ENCODE results near the gene SUGCT. TPM values are rescaled to one million over a fixed set of nuclear protein-coding genes. Genes with fewer than 3 reads are reported as not detected.

Gene SUGCT
- total and polyA plus RNA-seq, 2 of the 13 experiments (the other 11 are each of a cell fraction or from before 2014, with no cell fraction given), result 10.1 to 22.2 TPM

DNA sequence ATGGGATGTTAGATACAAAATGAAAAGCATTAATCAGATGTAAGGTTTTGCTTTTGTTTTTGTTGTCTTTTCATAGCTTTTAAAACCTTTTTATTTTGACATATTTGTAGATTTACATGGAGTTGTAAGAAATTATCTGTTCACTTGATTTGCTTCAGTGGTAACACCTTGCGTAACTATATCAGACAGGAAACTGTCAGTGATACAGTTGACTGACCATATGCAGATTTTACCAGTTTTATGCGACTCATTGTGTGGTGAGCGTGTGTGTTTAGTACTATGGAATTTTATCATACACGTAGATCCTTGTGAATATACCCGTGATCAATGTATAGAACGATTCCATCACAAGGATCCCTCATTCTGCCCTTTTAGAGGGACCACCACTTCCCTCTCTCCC is 701.4 kb downstream of the SUGCT start (continued):
- TF ChIP-seq CREBL2 (CRISPR knock-in tag; IDR thresholded peaks at IDR 0.05; ENCODE audit: borderline replicate concordance), result no peak
- TF ChIP-seq ZSCAN22 (CRISPR knock-in tag; IDR thresholded peaks at IDR 0.05), result no peak

- Histone ChIP-seq H3K36me3 (replicated peaks in 1 of 2; ENCODE audit: control insufficient read depth in 1 of 2, insufficient read depth in 2 of 2, low read length in 2 of 2) (no peaks in the 10 kb centered on the region), H3K27ac (ENCODE audit: extremely low read length, insufficient read depth, low read length) (no peak overlapping the region), H3K27me3 (ENCODE audit: control insufficient read depth in 1 of 2, insufficient read depth in 2 of 2, low read length in 2 of 2) (no peaks in the 10 kb centered on the region), H3K79me2 (ENCODE audit: insufficient read depth, low read length) (no peaks in the 10 kb centered on the region), H3K4me3 (replicated peaks in 1 of 3; ENCODE audit: insufficient read depth in 1 of 3, low read depth in 2 of 3, low read length in 3 of 3) (no peak overlapping the region), H3K4me1 (ENCODE audit: insufficient read depth, low read length) (no peaks in the 10 kb centered on the region), H3K9me3 (ENCODE audit: low read length) (peaks cover 5% of the 10 kb centered on the region), H3K4me2 (ENCODE audit: low read depth, low read length) (no peak overlapping the region), H3K9ac (ENCODE audit: insufficient read depth, low read depth, low read length) (no peak overlapping the region), H2AFZ (ENCODE audit: low read length) (no peak overlapping the region), H4K20me1 (ENCODE audit: insufficient read depth, low read length) (no peaks in the 10 kb centered on the region)
- 93% methylated on average over 3 of the region's 3 CpGs for whole genome bisulfite sequencing (ENCODE audit: low lambda C conversion rate)
- intact Hi-C loops (cut with micrococcal nuclease; ENCODE audit: unreplicated experiment), result no loop called here
- no TSS peak for BruUV-seq (replicated peaks)
- ChIA-PET CTCF (ENCODE audit: low intra/inter-chr PET ratio, low total read pairs) (no interaction called here), POLR2A (no interaction called here)
- no peak for DNase-seq (ENCODE audit: low spot score)
- in situ Hi-C loops (cut with HindIII; ENCODE audit: extremely low pct_ligation_motif_present, low pct_unique_long_range_greater_than_20kb), result no loop called here
- FAIRE-seq, result no peak
- TF ChIP-seq ZFP36L1 (CRISPR knock-in tag; IDR thresholded peaks at IDR 0.05) (no peak), ZMYM2 (CRISPR knock-in tag; IDR thresholded peaks at IDR 0.05) (no peak), DNMT3B (CRISPR knock-in tag; conservative IDR thresholded peaks at IDR 0.05) (no peak), TSC22D2 (CRISPR knock-in tag; IDR thresholded peaks at IDR 0.05; ENCODE audit: borderline replicate concordance) (no peak), TAF1 (CRISPR knock-in tag; IDR thresholded peaks at IDR 0.05) (no peak), UBTF (CRISPR knock-in tag; IDR thresholded peaks at IDR 0.05) (no peak), ZNF75D (CRISPR knock-in tag; IDR thresholded peaks at IDR 0.05; ENCODE audit: borderline replicate concordance) (no peak)
- TF ChIP-seq, protein P1, sequence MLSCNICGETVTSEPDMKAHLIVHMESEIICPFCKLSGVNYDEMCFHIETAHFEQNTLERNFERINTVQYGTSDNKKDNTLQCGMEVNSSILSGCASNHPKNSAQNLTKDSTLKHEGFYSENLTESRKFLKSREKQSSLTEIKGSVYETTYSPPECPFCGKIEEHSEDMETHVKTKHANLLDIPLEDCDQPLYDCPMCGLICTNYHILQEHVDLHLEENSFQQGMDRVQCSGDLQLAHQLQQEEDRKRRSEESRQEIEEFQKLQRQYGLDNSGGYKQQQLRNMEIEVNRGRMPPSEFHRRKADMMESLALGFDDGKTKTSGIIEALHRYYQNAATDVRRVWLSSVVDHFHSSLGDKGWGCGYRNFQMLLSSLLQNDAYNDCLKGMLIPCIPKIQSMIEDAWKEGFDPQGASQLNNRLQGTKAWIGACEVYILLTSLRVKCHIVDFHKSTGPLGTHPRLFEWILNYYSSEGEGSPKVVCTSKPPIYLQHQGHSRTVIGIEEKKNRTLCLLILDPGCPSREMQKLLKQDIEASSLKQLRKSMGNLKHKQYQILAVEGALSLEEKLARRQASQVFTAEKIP (CRISPR knock-in tag; IDR thresholded peaks at IDR 0.05; ENCODE audit: borderline replicate concordance), result no peak
- no peak for ATAC-seq
These were observed 705.1 kb downstream of the SUGCT start for GRCh38 chr7:40839881-40840280.
